Effector memory CD4-positive, alpha-beta T cell (primary cell): Measurements from ENCODE around the gene RAMACL.

Experiments used
- DNase-seq, 3 donors: peaks; one replicate each; pipeline ENCODE4 v3.0.0-alpha.2; 2020
- H3K27ac ChIP-seq: 2 replicates; pipeline ENCODE4 v1.7.0; 2013; ENCODE audit warnings: mild to moderate bottlenecking, low read length, moderate library complexity; ENCODE audit not compliant: insufficient read depth, poor library complexity, severe bottlenecking
- H3K27me3 ChIP-seq: replicated peaks from 2 replicates; pipeline ENCODE4 v1.7.0; 2013; ENCODE audit warnings: mild to moderate bottlenecking, low read length; ENCODE audit not compliant: insufficient read depth, control insufficient read depth, poor library complexity, severe bottlenecking
- H3K36me3 ChIP-seq: 2 replicates; pipeline ENCODE4 v1.7.0; 2013; ENCODE audit warnings: mild to moderate bottlenecking, low read length, moderate library complexity; ENCODE audit not compliant: control insufficient read depth, insufficient read depth
- H3K4me1 ChIP-seq: 2 replicates; pipeline ENCODE4 v1.7.0; 2013; ENCODE audit warnings: low read length, mild to moderate bottlenecking; ENCODE audit not compliant: control insufficient read depth, insufficient read depth, poor library complexity, severe bottlenecking
- H3K4me3 ChIP-seq: 2 replicates; pipeline ENCODE4 v1.7.0; 2013; ENCODE audit warnings: low read length, low read depth, mild to moderate bottlenecking; ENCODE audit not compliant: insufficient read depth, poor library complexity, severe bottlenecking
- H3K9me3 ChIP-seq: 2 replicates; pipeline ENCODE4 v1.7.0; 2013; ENCODE audit warnings: mild to moderate bottlenecking, low read length, moderate library complexity; ENCODE audit not compliant: control insufficient read depth

Gene RAMACL

GRCh38 chr6:166566026-166567011, 20.2 kb downstream of the RAMACL start:
- Histone ChIP-seq H3K4me3 (no peak overlapping the region), H3K27me3 (no peaks in the 10 kb centered on the region), H3K36me3 (no peaks in the 10 kb centered on the region), H3K9me3 (no peaks in the 10 kb centered on the region), H3K27ac (no peak overlapping the region), H3K4me1 (no peaks in the 10 kb centered on the region)
- no peak for DNase-seq

- no peak overlapping the region for H3K4me3 ChIP-seq
- no peaks in the 10 kb centered on the region for H3K27me3 ChIP-seq
- H3K36me3 ChIP-seq = no peaks in the 10 kb centered on the region
- no peaks in the 10 kb centered on the region for H3K9me3 ChIP-seq
- no peaks in the 10 kb centered on the region for H3K4me1 ChIP-seq
- no peak overlapping the region for H3K27ac ChIP-seq
- no peak for DNase-seq
These were observed 21.2 kb downstream of the RAMACL start for GRCh38 chr6:166565084-166565967.

GRCh38 chr6:166563805-166564204, 22.7 kb downstream of the RAMACL start:
- Histone ChIP-seq H3K27ac (no peak overlapping the region), H3K4me1 (no peaks in the 10 kb centered on the region), H3K36me3 (no peaks in the 10 kb centered on the region), H3K27me3 (no peaks in the 10 kb centered on the region), H3K4me3 (no peak overlapping the region), H3K9me3 (no peaks in the 10 kb centered on the region)
- no peak for DNase-seq

- no peaks in the 10 kb centered on the region for H3K36me3 ChIP-seq
- no peak overlapping the region for H3K27ac ChIP-seq
- no peak for DNase-seq
- no peaks in the 10 kb centered on the region for H3K9me3 ChIP-seq
- H3K27me3 ChIP-seq = no peaks in the 10 kb centered on the region
- H3K4me3 ChIP-seq = no peak overlapping the region
- no peaks in the 10 kb centered on the region for H3K4me1 ChIP-seq
These were observed 23.3 kb downstream of the RAMACL start for GRCh38 chr6:166563200-166563599.

- Histone ChIP-seq H3K4me1 (no peaks in the 10 kb centered on the region), H3K27ac (no peak overlapping the region), H3K4me3 (no peak overlapping the region), H3K36me3 (no peaks in the 10 kb centered on the region), H3K9me3 (no peaks in the 10 kb centered on the region), H3K27me3 (no peaks in the 10 kb centered on the region)
- no peak for DNase-seq
These were observed 23.8 kb downstream of the RAMACL start for GRCh38 chr6:166562726-166563125.

GRCh38 chr6:166561771-166562359, 24.6 kb downstream of the RAMACL start:
- H3K4me3 ChIP-seq = no peak overlapping the region
- H3K9me3 ChIP-seq = no peaks in the 10 kb centered on the region
- no peak overlapping the region for H3K27ac ChIP-seq
- no peaks in the 10 kb centered on the region for H3K27me3 ChIP-seq
- no peaks in the 10 kb centered on the region for H3K4me1 ChIP-seq
- no peak for DNase-seq
- no peaks in the 10 kb centered on the region for H3K36me3 ChIP-seq

- no peaks in the 10 kb centered on the region for H3K27me3 ChIP-seq
- no peaks in the 10 kb centered on the region for H3K4me1 ChIP-seq
- no peaks in the 10 kb centered on the region for H3K9me3 ChIP-seq
- no peaks in the 10 kb centered on the region for H3K36me3 ChIP-seq
- no peak for DNase-seq
- H3K4me3 ChIP-seq = no peak overlapping the region
- H3K27ac ChIP-seq = no peak overlapping the region
These were observed 26.3 kb downstream of the RAMACL start for GRCh38 chr6:166560222-166560621.

- Histone ChIP-seq H3K36me3 (no peaks in the 10 kb centered on the region), H3K27ac (no peak overlapping the region), H3K9me3 (no peaks in the 10 kb centered on the region), H3K27me3 (no peaks in the 10 kb centered on the region), H3K4me1 (no peaks in the 10 kb centered on the region), H3K4me3 (no peak overlapping the region)
- DNase-seq = no peak
These were observed 26.8 kb downstream of the RAMACL start for GRCh38 chr6:166559662-166560061.

- H3K36me3 ChIP-seq = no peaks in the 10 kb centered on the region
- no peak overlapping the region for H3K4me3 ChIP-seq
- no peak overlapping the region for H3K27ac ChIP-seq
- H3K9me3 ChIP-seq = no peaks in the 10 kb centered on the region
- H3K4me1 ChIP-seq = no peaks in the 10 kb centered on the region
- no peaks in the 10 kb centered on the region for H3K27me3 ChIP-seq
- no peak for DNase-seq
These were observed 27.3 kb downstream of the RAMACL start for GRCh38 chr6:166559211-166559610.
